Skeletal muscle satellite cell (primary cell): Measurements from ENCODE around the gene CEPT1.

Experiments
- H3K27me3 ChIP-seq: 2 replicates; pipeline ENCODE4 v1.7.0; 2013; ENCODE audit warnings: low read length; ENCODE audit not compliant: control insufficient read depth, insufficient read depth
- H3K36me3 ChIP-seq: 2 replicates; pipeline ENCODE4 v1.7.0; 2013; ENCODE audit warnings: mild to moderate bottlenecking, control low read depth, low read length; ENCODE audit not compliant: insufficient read depth
- H3K4me1 ChIP-seq: 2 replicates; pipeline ENCODE4 v1.7.0; 2013; ENCODE audit warnings: low read length; ENCODE audit not compliant: control insufficient read depth, insufficient read depth
- H3K4me2 ChIP-seq: 2 replicates; pipeline ENCODE4 v1.7.0; 2013; ENCODE audit warnings: mild to moderate bottlenecking, low read length
- H3K4me3 ChIP-seq: 2 replicates; pipeline ENCODE4 v1.7.0; 2013; ENCODE audit warnings: low read length
- H3K9ac ChIP-seq: 2 replicates; pipeline ENCODE4 v1.7.0; 2013; ENCODE audit warnings: mild to moderate bottlenecking, low read depth, low read length, moderate library complexity
- H3K9me3 ChIP-seq: replicated peaks from 2 replicates; pipeline ENCODE4 v1.7.0; 2013; ENCODE audit warnings: mild to moderate bottlenecking, control low read depth, low read length

Gene CEPT1

DNA sequence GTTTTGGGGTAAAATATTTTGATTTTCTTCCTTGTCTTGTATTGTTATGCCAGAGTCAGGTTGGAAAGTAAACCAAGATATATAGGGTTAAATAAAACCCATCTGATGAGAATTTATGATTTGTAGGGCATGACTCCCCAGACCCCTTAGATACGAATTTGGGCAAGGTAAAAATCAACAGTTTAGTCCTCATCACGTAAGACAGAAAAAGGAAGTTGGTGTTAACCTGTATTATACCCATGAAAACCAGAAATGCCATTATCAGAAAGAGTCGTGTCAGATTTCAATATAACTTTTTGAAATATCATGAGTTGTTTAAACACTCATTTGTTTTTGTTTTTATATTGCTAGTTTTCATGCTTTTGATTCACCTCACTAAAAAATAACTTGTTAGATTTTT is 11.8 kb downstream of the CEPT1 start:
- no peak overlapping the region for H3K4me2 ChIP-seq
- H3K36me3 ChIP-seq, result peaks cover 44% of the 10 kb centered on the region
- H3K4me1 ChIP-seq, result no peaks in the 10 kb centered on the region
- H3K9me3 ChIP-seq, result no peaks in the 10 kb centered on the region
- H3K27me3 ChIP-seq, result no peaks in the 10 kb centered on the region
- H3K4me3 ChIP-seq, result no peak overlapping the region
- H3K9ac ChIP-seq, result no peak overlapping the region

DNA sequence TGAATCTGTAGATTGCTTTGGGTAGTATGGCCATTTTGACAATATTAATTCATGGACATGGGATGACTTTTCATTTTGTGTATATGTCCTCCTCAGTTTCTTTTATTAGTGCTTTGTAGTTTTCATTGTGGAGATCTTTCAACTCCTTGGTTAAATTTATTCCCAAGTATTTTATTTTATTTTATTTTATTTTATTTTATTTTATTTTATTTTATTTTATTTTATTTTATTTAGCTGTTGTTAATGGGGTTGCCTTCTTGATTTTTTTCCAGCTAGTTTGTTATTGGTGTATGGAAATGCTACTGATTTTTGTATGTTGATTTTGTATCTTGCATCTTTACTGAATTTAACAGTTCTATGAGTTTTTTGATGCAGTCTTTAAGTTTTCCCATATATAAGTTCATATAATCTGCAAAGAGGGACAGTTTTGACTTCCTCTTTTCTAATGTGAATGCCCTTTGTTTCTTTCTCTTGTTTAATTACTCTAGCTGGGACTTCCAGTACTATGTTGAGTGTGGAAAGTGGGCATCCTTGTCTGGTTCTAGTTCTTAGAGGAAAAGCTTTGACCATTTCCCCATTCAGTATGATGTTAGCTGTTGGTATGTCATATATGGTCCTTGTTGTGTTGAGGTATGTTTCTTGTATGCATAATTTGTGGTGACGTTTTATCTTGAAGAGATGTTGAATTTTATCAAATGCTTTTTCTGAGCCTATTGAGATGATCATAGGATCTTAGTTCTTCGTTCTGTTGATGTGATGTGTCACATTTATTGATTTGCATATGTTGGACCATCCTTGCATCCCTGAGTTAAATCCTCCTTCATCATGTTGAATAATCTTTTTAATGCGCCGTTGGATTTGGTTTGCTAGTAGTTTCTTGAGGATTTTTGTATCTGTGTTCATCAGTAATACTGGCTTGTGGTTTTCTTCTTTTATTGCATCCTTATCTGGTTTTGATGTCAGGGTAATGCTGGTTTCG is 14.3 kb downstream of the CEPT1 start:
- Histone ChIP-seq H3K4me3 (no peak overlapping the region), H3K4me2 (no peak overlapping the region), H3K36me3 (peaks cover 38% of the 10 kb centered on the region), H3K27me3 (no peaks in the 10 kb centered on the region), H3K9ac (no peak overlapping the region), H3K9me3 (no peaks in the 10 kb centered on the region), H3K4me1 (no peaks in the 10 kb centered on the region)

DNA sequence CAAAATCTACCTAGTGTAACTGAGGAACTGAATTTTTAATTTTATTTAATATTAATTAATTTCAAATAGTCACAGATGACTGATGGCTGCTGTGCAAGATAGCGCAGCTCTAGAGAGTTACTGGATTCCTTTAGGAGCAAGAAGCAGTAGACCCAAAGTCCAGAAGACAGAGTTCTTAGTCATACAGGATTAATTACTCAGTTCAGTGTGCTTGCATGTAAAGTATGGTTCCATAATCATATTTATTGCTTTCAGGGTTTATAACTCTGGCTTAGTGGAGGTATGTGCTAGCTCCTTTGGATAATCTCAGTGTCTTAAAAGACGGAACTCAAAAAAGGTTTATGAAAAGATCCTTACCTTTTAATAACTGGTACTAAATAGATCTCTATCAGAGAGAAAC is 17.4 kb downstream of the CEPT1 start:
- H3K36me3 ChIP-seq, result peaks cover 44% of the 10 kb centered on the region
- no peak overlapping the region for H3K4me3 ChIP-seq
- no peaks in the 10 kb centered on the region for H3K27me3 ChIP-seq
- H3K4me1 ChIP-seq, result no peaks in the 10 kb centered on the region
- H3K9me3 ChIP-seq, result no peaks in the 10 kb centered on the region
- no peak overlapping the region for H3K4me2 ChIP-seq
- H3K9ac ChIP-seq, result no peak overlapping the region

- Histone ChIP-seq H3K9me3 (no peaks in the 10 kb centered on the region), H3K4me3 (no peak overlapping the region), H3K4me2 (no peak overlapping the region), H3K9ac (no peak overlapping the region), H3K4me1 (no peaks in the 10 kb centered on the region), H3K27me3 (no peaks in the 10 kb centered on the region), H3K36me3 (peaks cover 25% of the 10 kb centered on the region)
Measured at GRCh38 chr1:111161843-111162487, 21.9 kb downstream of the CEPT1 start.

DNA sequence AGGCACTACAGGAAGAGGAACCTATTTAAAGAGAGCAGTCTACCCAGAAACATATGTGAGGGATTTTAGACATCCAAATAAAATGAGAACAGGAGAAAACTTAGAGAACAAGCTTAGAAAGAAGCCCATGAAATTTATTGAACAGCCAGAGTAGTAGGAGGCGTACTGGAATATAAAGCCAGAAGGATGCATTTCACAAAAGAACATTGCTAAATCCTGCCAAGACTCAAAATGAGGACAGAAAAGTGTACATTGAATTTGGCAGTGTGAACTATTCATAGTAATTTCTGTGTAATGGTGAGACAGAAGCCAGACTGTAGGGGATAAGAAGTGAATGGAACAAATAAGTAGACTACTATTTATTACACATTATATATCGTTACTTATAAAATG is 22.5 kb downstream of the CEPT1 start:
- Histone ChIP-seq H3K4me1 (no peaks in the 10 kb centered on the region), H3K36me3 (peaks cover 22% of the 10 kb centered on the region)

GRCh38 chr1:111163363-111163762 is 23.3 kb downstream of the CEPT1 start:
- no peak overlapping the region for H3K9ac ChIP-seq
- no peaks in the 10 kb centered on the region for H3K9me3 ChIP-seq
- no peak overlapping the region for H3K4me2 ChIP-seq
- H3K36me3 ChIP-seq, result peaks cover 29% of the 10 kb centered on the region
- H3K4me3 ChIP-seq, result no peak overlapping the region
- no peaks in the 10 kb centered on the region for H3K4me1 ChIP-seq
- no peaks in the 10 kb centered on the region for H3K27me3 ChIP-seq

More for the DNA sequence above, 22.5 kb downstream of the CEPT1 start:
- H3K4me2 ChIP-seq, result no peak overlapping the region
- H3K27me3 ChIP-seq, result no peaks in the 10 kb centered on the region
- no peak overlapping the region for H3K9ac ChIP-seq
- H3K9me3 ChIP-seq, result no peaks in the 10 kb centered on the region
- no peak overlapping the region for H3K4me3 ChIP-seq

DNA sequence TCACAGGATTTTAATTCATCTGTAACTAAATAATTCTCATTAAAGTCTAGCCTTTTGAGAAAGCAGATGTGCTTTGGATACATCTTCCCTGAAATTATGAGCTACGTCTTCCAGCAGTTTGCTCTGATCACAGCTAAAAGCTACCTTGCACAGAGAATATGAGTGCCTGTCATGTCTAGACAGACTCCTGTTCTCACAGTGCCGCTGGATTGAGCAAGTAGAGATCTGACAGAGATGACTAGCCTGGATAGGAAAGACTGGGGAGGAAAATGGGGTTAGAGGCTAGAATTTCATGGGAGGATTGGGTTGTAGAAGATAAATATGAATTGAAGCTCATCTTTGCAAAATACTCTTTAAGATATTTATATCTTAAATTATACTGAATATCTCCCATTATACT is 24.1 kb downstream of the CEPT1 start:
- H3K36me3 ChIP-seq, result peaks cover 31% of the 10 kb centered on the region
- H3K4me1 ChIP-seq, result no peaks in the 10 kb centered on the region

DNA sequence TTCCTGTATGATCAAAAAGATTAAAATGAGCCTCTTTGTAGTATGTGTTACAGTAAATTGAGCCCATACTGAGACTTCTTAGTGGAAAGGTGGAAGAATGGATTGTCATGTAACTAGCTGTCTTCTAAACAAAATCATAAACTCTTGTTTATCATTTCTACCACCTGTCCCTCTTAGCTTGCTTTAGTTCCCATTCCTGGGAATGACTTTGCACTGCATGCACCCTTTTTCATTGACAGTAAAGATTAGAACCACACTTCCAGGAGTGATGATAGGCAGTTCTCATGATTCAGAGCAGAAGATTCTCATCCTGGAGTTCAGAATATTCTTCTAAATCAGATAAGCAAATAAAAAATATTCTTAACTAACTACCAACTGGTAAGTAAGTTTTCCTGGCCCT is 32.4 kb downstream of the CEPT1 start:
- no peak overlapping the region for H3K4me3 ChIP-seq

More for the DNA sequence above, 24.1 kb downstream of the CEPT1 start:
- no peak overlapping the region for H3K9ac ChIP-seq
- H3K4me3 ChIP-seq, result no peak overlapping the region
- H3K4me2 ChIP-seq, result no peak overlapping the region
- H3K9me3 ChIP-seq, result no peaks in the 10 kb centered on the region
- no peaks in the 10 kb centered on the region for H3K27me3 ChIP-seq

GRCh38 chr1:111174070-111174469 is 34.0 kb downstream of the CEPT1 start:
- H3K4me2 ChIP-seq, result no peak overlapping the region
- no peaks in the 10 kb centered on the region for H3K27me3 ChIP-seq
- H3K4me1 ChIP-seq, result no peaks in the 10 kb centered on the region
- H3K4me3 ChIP-seq, result no peak overlapping the region
- H3K9ac ChIP-seq, result no peak overlapping the region
- peaks cover 22% of the 10 kb centered on the region for H3K36me3 ChIP-seq
- no peaks in the 10 kb centered on the region for H3K9me3 ChIP-seq

More for the DNA sequence above, 32.4 kb downstream of the CEPT1 start:
- no peaks in the 10 kb centered on the region for H3K4me1 ChIP-seq
- no peak overlapping the region for H3K4me2 ChIP-seq
- peaks cover 32% of the 10 kb centered on the region for H3K36me3 ChIP-seq
- no peaks in the 10 kb centered on the region for H3K27me3 ChIP-seq
- H3K9me3 ChIP-seq, result no peaks in the 10 kb centered on the region
- no peak overlapping the region for H3K9ac ChIP-seq

- peaks cover 22% of the 10 kb centered on the region for H3K36me3 ChIP-seq
- no peak overlapping the region for H3K9ac ChIP-seq
- H3K27me3 ChIP-seq, result no peaks in the 10 kb centered on the region
- H3K4me1 ChIP-seq, result no peaks in the 10 kb centered on the region
- no peak overlapping the region for H3K4me2 ChIP-seq
- H3K9me3 ChIP-seq, result no peaks in the 10 kb centered on the region
- no peak overlapping the region for H3K4me3 ChIP-seq
Measured at GRCh38 chr1:111175349-111175748, 35.3 kb downstream of the CEPT1 start.

- peaks cover 22% of the 10 kb centered on the region for H3K36me3 ChIP-seq
- no peaks in the 10 kb centered on the region for H3K9me3 ChIP-seq
- no peak overlapping the region for H3K4me3 ChIP-seq
- H3K4me2 ChIP-seq, result no peak overlapping the region
- H3K9ac ChIP-seq, result no peak overlapping the region
- H3K4me1 ChIP-seq, result no peaks in the 10 kb centered on the region
- no peaks in the 10 kb centered on the region for H3K27me3 ChIP-seq
Measured at GRCh38 chr1:111176678-111177077, 36.7 kb downstream of the CEPT1 start.
